ENCODE results near the gene RGS9. TPM values are rescaled to one million over a fixed set of nuclear protein-coding genes. Genes with fewer than 3 reads are reported as not detected.

RGS9 gene
- total RNA-seq, 3 donors from 2014 or later = 8.7 to 14.6 (median 13.3) TPM

GRCh38 chr17:65147955-65148354 is 10.8 kb downstream of the RGS9 start:
- DNase-seq (no peak), ATAC-seq (no peak)
- Histone ChIP-seq H3K4me1 (ENCODE audit: low read depth) (no peaks in the 10 kb centered on the region), H3K9me3 (no peaks in the 10 kb centered on the region), H3K36me3 (ENCODE audit: low read depth) (no peaks in the 10 kb centered on the region), H3K4me3 (no peak overlapping the region)
- intact Hi-C loops (cut with DNase I, micrococcal nuclease) = no loop called here
- no peak for TF ChIP-seq CTCF (IDR thresholded peaks at IDR 0.05)

- peaks cover 19% of the 10 kb centered on the region for H3K4me1 ChIP-seq (ENCODE audit: low read depth)
- no peaks in the 10 kb centered on the region for H3K9me3 ChIP-seq
- no peak overlapping the region for H3K4me3 ChIP-seq
- ATAC-seq (peak; percentile 83), DNase-seq (peak in 2 of 3 donors; percentile 22 to 32)
- no peaks in the 10 kb centered on the region for H3K36me3 ChIP-seq (ENCODE audit: low read depth)
- TF ChIP-seq CTCF (IDR thresholded peaks at IDR 0.05) = no peak
- intact Hi-C loops (cut with DNase I, micrococcal nuclease) = no loop called here
Measured at GRCh38 chr17:65154770-65155589, 17.8 kb downstream of the RGS9 start.

GRCh38 chr17:65155622-65156021 is 18.5 kb downstream of the RGS9 start:
- no peak for TF ChIP-seq CTCF (IDR thresholded peaks at IDR 0.05)
- intact Hi-C loops (cut with DNase I, micrococcal nuclease) = no loop called here
- H3K36me3 ChIP-seq (ENCODE audit: low read depth) = no peaks in the 10 kb centered on the region
- H3K9me3 ChIP-seq = no peaks in the 10 kb centered on the region
- peaks cover 19% of the 10 kb centered on the region for H3K4me1 ChIP-seq (ENCODE audit: low read depth)
- DNase-seq = no peak
- no peak for ATAC-seq
- no peak overlapping the region for H3K4me3 ChIP-seq

- Histone ChIP-seq H3K4me1 (ENCODE audit: low read depth) (peaks cover 19% of the 10 kb centered on the region), H3K4me3 (no peak overlapping the region), H3K9me3 (no peaks in the 10 kb centered on the region), H3K36me3 (ENCODE audit: low read depth) (no peaks in the 10 kb centered on the region)
- DNase-seq (peak; percentile 85 to 91 (median 90)), ATAC-seq (peak; percentile 93)
- no peak for TF ChIP-seq CTCF (IDR thresholded peaks at IDR 0.05)
- intact Hi-C loops (cut with DNase I, micrococcal nuclease) = no loop called here
Measured at GRCh38 chr17:65156185-65156834, 19.1 kb downstream of the RGS9 start.

- no peak for TF ChIP-seq CTCF (IDR thresholded peaks at IDR 0.05)
- Histone ChIP-seq H3K4me1 (ENCODE audit: low read depth) (peaks cover 19% of the 10 kb centered on the region), H3K9me3 (no peaks in the 10 kb centered on the region), H3K36me3 (ENCODE audit: low read depth) (no peaks in the 10 kb centered on the region), H3K4me3 (no peak overlapping the region)
- intact Hi-C loops (cut with DNase I, micrococcal nuclease) = no loop called here
- ATAC-seq = peak; percentile 52
- DNase-seq = peak in 1 of 3 donors; percentile 40
Measured at GRCh38 chr17:65156835-65157565, 19.8 kb downstream of the RGS9 start.
